Fibroblast of pulmonary artery (primary cell): Measurements from ENCODE around the gene TARS3.

Experiments used
- DNase-seq: peaks from one replicate; pipeline ENCODE4 v3.0.0-alpha.2; 2010; ENCODE audit warnings: low read depth
- H3K4me3 ChIP-seq: replicated peaks from 2 replicates; pipeline ENCODE4 v1.5.1; 2011; ENCODE audit warnings: low read depth, mild to moderate bottlenecking, control low read depth, low read length, moderate library complexity
- TF ChIP-seq, protein P1 (sequence below): IDR thresholded peaks from 2 replicates; pipeline ENCODE4 v1.5.1; 2011; ENCODE audit warnings: mild to moderate bottlenecking, control low read depth, low read length, inconsistent platforms; ENCODE audit errors: missing control alignments

Gene TARS3

GRCh38 chr15:101684384-101684783, 39.9 kb downstream of the TARS3 start:
- no peak overlapping the region for H3K4me3 ChIP-seq
- TF ChIP-seq, protein P1, sequence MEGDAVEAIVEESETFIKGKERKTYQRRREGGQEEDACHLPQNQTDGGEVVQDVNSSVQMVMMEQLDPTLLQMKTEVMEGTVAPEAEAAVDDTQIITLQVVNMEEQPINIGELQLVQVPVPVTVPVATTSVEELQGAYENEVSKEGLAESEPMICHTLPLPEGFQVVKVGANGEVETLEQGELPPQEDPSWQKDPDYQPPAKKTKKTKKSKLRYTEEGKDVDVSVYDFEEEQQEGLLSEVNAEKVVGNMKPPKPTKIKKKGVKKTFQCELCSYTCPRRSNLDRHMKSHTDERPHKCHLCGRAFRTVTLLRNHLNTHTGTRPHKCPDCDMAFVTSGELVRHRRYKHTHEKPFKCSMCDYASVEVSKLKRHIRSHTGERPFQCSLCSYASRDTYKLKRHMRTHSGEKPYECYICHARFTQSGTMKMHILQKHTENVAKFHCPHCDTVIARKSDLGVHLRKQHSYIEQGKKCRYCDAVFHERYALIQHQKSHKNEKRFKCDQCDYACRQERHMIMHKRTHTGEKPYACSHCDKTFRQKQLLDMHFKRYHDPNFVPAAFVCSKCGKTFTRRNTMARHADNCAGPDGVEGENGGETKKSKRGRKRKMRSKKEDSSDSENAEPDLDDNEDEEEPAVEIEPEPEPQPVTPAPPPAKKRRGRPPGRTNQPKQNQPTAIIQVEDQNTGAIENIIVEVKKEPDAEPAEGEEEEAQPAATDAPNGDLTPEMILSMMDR, result no peak
- peak; percentile 70 for DNase-seq

DNA sequence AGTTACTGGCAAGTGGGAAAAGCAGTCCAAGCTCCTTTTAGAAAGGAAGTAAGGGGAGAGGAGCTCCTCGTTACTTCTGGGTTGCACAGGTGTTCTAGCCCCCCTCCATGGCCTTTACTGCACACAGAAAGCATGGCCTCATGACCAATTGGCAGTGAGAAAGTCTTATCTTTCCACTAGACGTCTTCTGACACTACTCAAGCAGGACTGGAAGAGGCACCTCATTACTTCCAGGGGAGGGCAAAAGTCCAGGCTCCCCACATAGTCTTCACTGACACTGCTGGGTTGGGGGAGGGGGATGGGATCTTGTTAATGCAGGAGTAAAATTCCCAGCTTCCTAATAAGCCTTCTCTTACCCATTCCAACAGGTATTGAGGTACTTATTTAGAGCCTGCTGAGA, 44.5 kb downstream of the TARS3 start:
- DNase-seq, result no peak
- no peak overlapping the region for H3K4me3 ChIP-seq
- TF ChIP-seq, protein P1, result no peak

GRCh38 chr15:101676921-101677329, 47.3 kb downstream of the TARS3 start:
- no peak overlapping the region for H3K4me3 ChIP-seq
- no peak for DNase-seq
- TF ChIP-seq, protein P1, result no peak

GRCh38 chr15:101675796-101676582, 48.3 kb downstream of the TARS3 start:
- DNase-seq, result peak; percentile 68
- no peak overlapping the region for H3K4me3 ChIP-seq
- TF ChIP-seq, protein P1, result no peak

DNA sequence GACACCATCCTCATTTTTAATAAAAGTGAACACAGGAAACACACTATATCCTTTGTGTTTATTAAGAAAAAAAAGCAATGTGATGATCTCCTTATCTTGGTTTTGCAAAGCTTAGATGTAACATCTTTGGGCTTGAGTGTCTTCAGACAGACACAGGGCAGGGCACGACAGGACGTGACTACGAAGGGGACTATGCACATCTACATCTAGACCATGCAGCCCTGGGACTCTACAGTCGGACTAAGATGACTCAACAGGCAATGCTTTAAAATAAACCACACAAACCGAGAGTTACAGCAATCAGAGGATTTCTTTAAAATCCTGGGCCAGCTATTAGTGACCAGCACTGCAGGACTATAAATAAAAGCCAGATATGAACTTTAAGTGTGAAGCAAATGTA, 49.3 kb downstream of the TARS3 start:
- TF ChIP-seq, protein P1, result no peak
- no peak overlapping the region for H3K4me3 ChIP-seq
- peak; percentile 64 for DNase-seq

- peak; percentile 18 for DNase-seq
- no peak overlapping the region for H3K4me3 ChIP-seq
- TF ChIP-seq, protein P1, result no peak
These were observed 52.0 kb downstream of the TARS3 start for GRCh38 chr15:101672298-101672697.

GRCh38 chr15:101669744-101670143, 54.5 kb downstream of the TARS3 start:
- TF ChIP-seq, protein P1, result no peak
- peak; percentile 79 for DNase-seq
- H3K4me3 ChIP-seq, result no peak overlapping the region
